ENCODE results near the gene CHST6. TPM values are rescaled to one million over a fixed set of nuclear protein-coding genes. Genes with fewer than 3 reads are reported as not detected.

CHST6 gene
- total and polyA plus RNA-seq, 2 donors (not counting 3 experiments of a cell fraction or from before 2014, with no cell fraction given): 0.26 to 0.60 TPM

DNA sequence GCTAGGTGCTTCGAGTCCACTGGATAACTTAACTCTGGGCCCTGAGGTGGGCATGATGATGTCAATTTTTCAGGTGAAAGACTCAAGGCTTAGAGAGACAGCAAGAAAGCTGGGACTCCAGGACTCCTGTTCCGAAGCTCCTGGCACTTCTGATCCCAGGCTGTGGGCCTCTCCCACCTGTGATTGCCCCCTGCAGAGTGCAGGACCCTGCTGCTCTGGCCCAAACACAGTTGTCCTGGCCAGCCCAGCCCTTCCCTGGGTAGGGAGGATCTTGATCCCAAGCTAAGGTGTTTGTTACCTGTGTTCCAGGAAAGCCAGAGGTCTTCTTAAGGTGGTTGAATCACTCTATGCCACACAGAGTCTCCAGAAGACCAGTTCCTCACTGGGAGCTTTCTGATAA, 37.5 kb upstream of the CHST6 start:
- H3K27ac ChIP-seq (ENCODE audit: insufficient read depth, low read depth, low read length): no peak overlapping the region
- H3K9ac ChIP-seq (replicated peaks; ENCODE audit: extremely low read depth, insufficient read depth, low read length): no peak overlapping the region
- H3K9me3 ChIP-seq (replicated peaks; ENCODE audit: control insufficient read depth, insufficient read depth, low read length): no peaks in the 10 kb centered on the region
- no peaks in the 10 kb centered on the region for H4K20me1 ChIP-seq (replicated peaks; ENCODE audit: control insufficient read depth, extremely low read depth, insufficient read depth, low read length)
- TF ChIP-seq, protein P1, sequence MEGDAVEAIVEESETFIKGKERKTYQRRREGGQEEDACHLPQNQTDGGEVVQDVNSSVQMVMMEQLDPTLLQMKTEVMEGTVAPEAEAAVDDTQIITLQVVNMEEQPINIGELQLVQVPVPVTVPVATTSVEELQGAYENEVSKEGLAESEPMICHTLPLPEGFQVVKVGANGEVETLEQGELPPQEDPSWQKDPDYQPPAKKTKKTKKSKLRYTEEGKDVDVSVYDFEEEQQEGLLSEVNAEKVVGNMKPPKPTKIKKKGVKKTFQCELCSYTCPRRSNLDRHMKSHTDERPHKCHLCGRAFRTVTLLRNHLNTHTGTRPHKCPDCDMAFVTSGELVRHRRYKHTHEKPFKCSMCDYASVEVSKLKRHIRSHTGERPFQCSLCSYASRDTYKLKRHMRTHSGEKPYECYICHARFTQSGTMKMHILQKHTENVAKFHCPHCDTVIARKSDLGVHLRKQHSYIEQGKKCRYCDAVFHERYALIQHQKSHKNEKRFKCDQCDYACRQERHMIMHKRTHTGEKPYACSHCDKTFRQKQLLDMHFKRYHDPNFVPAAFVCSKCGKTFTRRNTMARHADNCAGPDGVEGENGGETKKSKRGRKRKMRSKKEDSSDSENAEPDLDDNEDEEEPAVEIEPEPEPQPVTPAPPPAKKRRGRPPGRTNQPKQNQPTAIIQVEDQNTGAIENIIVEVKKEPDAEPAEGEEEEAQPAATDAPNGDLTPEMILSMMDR (IDR thresholded peaks at IDR 0.05; ENCODE audit: extremely low read depth in 1 of 2, insufficient read depth in 1 of 2, low read depth in 1 of 2, low read length in 2 of 2): no peak
- TF ChIP-seq FOS (IDR thresholded peaks at IDR 0.05; ENCODE audit: borderline replicate concordance, insufficient read depth, low read length) (no peak), GATA2 (IDR thresholded peaks at IDR 0.05; ENCODE audit: insufficient read depth, insufficient read length, low read depth, low read length) (no peak), EZH2 (IDR thresholded peaks at IDR 0.05; ENCODE audit: borderline replicate concordance, low read depth, low read length, severe bottlenecking) (no peak), POLR2AphosphoS5 (IDR thresholded peaks at IDR 0.05; ENCODE audit: insufficient read depth, low read depth, low read length) (no peak), MYC (IDR thresholded peaks at IDR 0.05; ENCODE audit: low read depth, low read length) (no peak), JUN (IDR thresholded peaks at IDR 0.05; ENCODE audit: borderline replicate concordance, insufficient read depth, insufficient read length, low read depth) (no peak), POLR2A (IDR thresholded peaks at IDR 0.05; ENCODE audit: low read depth, low read length) (no peak)
- TF ChIP-seq, protein P2, sequence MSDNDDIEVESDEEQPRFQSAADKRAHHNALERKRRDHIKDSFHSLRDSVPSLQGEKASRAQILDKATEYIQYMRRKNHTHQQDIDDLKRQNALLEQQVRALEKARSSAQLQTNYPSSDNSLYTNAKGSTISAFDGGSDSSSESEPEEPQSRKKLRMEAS (IDR thresholded peaks at IDR 0.05; ENCODE audit: insufficient read depth, insufficient read length): no peak
- H3K4me1 ChIP-seq (ENCODE audit: control insufficient read depth, extremely low read depth, insufficient read depth, low read length): no peaks in the 10 kb centered on the region
- DNase-seq (ENCODE audit: low read depth, low spot score) (no peak), FAIRE-seq (no peak)
- H3K9me1 ChIP-seq (replicated peaks; ENCODE audit: control insufficient read depth, extremely low read depth, insufficient read depth, low read length): no peaks in the 10 kb centered on the region
- H3K27me3 ChIP-seq (ENCODE audit: control insufficient read depth in 2 of 2, insufficient read depth in 2 of 2, low read length in 2 of 2): no peaks in the 10 kb centered on the region
- CTCF ChIA-PET: interaction anchor here (1.8 kb wide), 1 partner anchor 15 kb away, joined by 11 read pairs; no protein-coding TSS in a partner anchor
- POLR2A ChIA-PET: no interaction called here
- intact Hi-C loops (cut with micrococcal nuclease): no loop called here
- H3K79me2 ChIP-seq (ENCODE audit: control insufficient read depth, insufficient read depth, low read length): no peaks in the 10 kb centered on the region
- dilution Hi-C loops (cut with MboI; ENCODE audit: extremely low pct_ligation_motif_present, low sequenced_read_pairs): no loop called here
- no peak overlapping the region for H3K4me2 ChIP-seq (ENCODE audit: insufficient read depth, low read length)
- no peaks in the 10 kb centered on the region for H3K36me3 ChIP-seq (ENCODE audit: control insufficient read depth in 2 of 2, extremely low read depth in 1 of 2, insufficient read depth in 2 of 2, low read length in 2 of 2)
- H3K4me3 ChIP-seq (replicated peaks in 1 of 3; ENCODE audit: insufficient read depth in 1 of 3, low read depth in 1 of 3, low read length in 3 of 3): no peak overlapping the region
- BruUV-seq (replicated peaks): no TSS peak
- no peak overlapping the region for H2AFZ ChIP-seq (ENCODE audit: low read depth, low read length)
